Peyer's patch (tissue), 4 donors: ENCODE results near the gene SYNPO2.

ENCODE experiments used
- CTCF ChIP-seq, 6 experiments: fragments of 450-650 bp in 4 of 6; fragments of 200-600 bp in 2 of 6; sonication (generic) in 1 of 6; IDR thresholded peaks; one replicate each; pipeline ENCODE4 v1.5.1; 2017 to 2019; ENCODE audit warnings: antibody characterized with exemption in 6 of 6, mild to moderate bottlenecking in 3 of 6, moderate library complexity in 1 of 6
- POLR2A ChIP-seq, 2 donors: fragments of 450-650 bp; IDR thresholded peaks; one replicate each; pipeline ENCODE4 v1.5.1; 2017; ENCODE audit warnings: antibody characterized with exemption in 2 of 2, mild to moderate bottlenecking in 2 of 2, moderate library complexity in 2 of 2

- TF ChIP-seq CTCF (IDR thresholded peaks at IDR 0.05) (no peak), POLR2A (IDR thresholded peaks at IDR 0.05) (no peak)
These were observed 181.6 kb downstream of the SYNPO2 start for GRCh38 chr4:119070301-119070700.
